Gastrocnemius medialis (tissue), 4 donors: ENCODE data around the gene GCSAM.

Source experiments
- CTCF ChIP-seq, 5 experiments: fragments of 450-650 bp in 3 of 5; fragments of 200-600 bp in 2 of 5; sonication (generic) in 2 of 5; IDR thresholded peaks in 4 of 5; conservative IDR thresholded peaks in 1 of 5; 1 replicate in 4 of 5; 2 replicates in 1 of 5; pipeline ENCODE4 v1.5.1; 2016 to 2019; ENCODE audit warnings: antibody characterized with exemption in 5 of 5, mild to moderate bottlenecking in 3 of 5, moderate library complexity in 3 of 5
- POLR2A ChIP-seq, 2 donors: fragments of 450-650 bp; IDR thresholded peaks; one replicate each; pipeline ENCODE4 v1.6.1; 2017; ENCODE audit warnings: antibody characterized with exemption in 2 of 2, mild to moderate bottlenecking in 2 of 2, moderate library complexity in 2 of 2

GRCh38 chr3:112175037-112175436, 42.0 kb upstream of the GCSAM start:
- TF ChIP-seq POLR2A (IDR thresholded peaks at IDR 0.05) (no peak), CTCF (IDR thresholded peaks at IDR 0.05 in 4 of 5, conservative IDR thresholded peaks at IDR 0.05 in 1 of 5) (no peak)
